Spinal cord (tissue), 10 donors: ENCODE results near the gene CD274. TPM values are rescaled to one million over a fixed set of nuclear protein-coding genes. Genes with fewer than 3 reads are reported as not detected.
"Not testable (repeated sequence)": the region's sequence is repeated elsewhere in the genome, so short reads cannot be mapped to it uniquely, and the experiment has no call there.

Experiments
- DNase-seq, 6 donors: peaks; one replicate each; pipeline versions ENCODE4 v3.0.0 to v3.0.0-alpha.2; 2013 to 2015; ENCODE audit warnings: low spot score in 6 of 6, low read depth in 4 of 6
- H3K27ac ChIP-seq: one replicate; pipeline ENCODE4 v1.5.1; 2013; ENCODE audit warnings: low read depth, low read length, control low read depth
- H3K27me3 ChIP-seq: one replicate; pipeline ENCODE4 v1.6.1; 2013; ENCODE audit warnings: low read length; ENCODE audit not compliant: control insufficient read depth, insufficient read depth
- H3K36me3 ChIP-seq: one replicate; pipeline ENCODE4 v1.6.1; 2013; ENCODE audit warnings: low read length; ENCODE audit not compliant: control insufficient read depth, insufficient read depth
- H3K4me1 ChIP-seq: one replicate; pipeline ENCODE4 v1.6.1; 2013; ENCODE audit warnings: low read length; ENCODE audit not compliant: control insufficient read depth, insufficient read depth
- H3K4me3 ChIP-seq: one replicate; pipeline ENCODE4 v1.5.1; 2013; ENCODE audit warnings: low read depth, low read length, control low read depth
- H3K9me3 ChIP-seq: one replicate; pipeline ENCODE4 v1.6.1; 2013; ENCODE audit warnings: low read length; ENCODE audit not compliant: control insufficient read depth, insufficient read depth
- whole genome bisulfite sequencing: methylation state at CpG from one replicate; pipeline ENCODE4 v1.1.5; 2013; ENCODE audit warnings: missing lambda C conversion rate; ENCODE audit not compliant: insufficient coverage; 5-methylcytosine and 5-hydroxymethylcytosine counted together
- polyA plus RNA-seq, 2 donors: library from polyadenylated mRNA; unstranded; fragments of 120-200 nt; gene quantifications; one replicate each; pipeline ENCODE4 v1.2.1, GENCODE V29; 2013; ENCODE audit not compliant: insufficient read length in 2 of 2
- total RNA-seq, 2 donors: library from RNA; depleted of rRNA in 1 of 2; stranded (reverse); fragments of 120-200 nt in 1 of 2; fragments of >200 nt in 1 of 2; gene quantifications; one replicate each; pipeline versions ENCODE4 v1.2.3 to v1.2.4, GENCODE V29; 2013 to 2014
- donor health status: healthy.

The CD274 gene
- total and polyA plus RNA-seq, 4 donors = 1.4 to 2.8 (median 1.9) TPM

DNA sequence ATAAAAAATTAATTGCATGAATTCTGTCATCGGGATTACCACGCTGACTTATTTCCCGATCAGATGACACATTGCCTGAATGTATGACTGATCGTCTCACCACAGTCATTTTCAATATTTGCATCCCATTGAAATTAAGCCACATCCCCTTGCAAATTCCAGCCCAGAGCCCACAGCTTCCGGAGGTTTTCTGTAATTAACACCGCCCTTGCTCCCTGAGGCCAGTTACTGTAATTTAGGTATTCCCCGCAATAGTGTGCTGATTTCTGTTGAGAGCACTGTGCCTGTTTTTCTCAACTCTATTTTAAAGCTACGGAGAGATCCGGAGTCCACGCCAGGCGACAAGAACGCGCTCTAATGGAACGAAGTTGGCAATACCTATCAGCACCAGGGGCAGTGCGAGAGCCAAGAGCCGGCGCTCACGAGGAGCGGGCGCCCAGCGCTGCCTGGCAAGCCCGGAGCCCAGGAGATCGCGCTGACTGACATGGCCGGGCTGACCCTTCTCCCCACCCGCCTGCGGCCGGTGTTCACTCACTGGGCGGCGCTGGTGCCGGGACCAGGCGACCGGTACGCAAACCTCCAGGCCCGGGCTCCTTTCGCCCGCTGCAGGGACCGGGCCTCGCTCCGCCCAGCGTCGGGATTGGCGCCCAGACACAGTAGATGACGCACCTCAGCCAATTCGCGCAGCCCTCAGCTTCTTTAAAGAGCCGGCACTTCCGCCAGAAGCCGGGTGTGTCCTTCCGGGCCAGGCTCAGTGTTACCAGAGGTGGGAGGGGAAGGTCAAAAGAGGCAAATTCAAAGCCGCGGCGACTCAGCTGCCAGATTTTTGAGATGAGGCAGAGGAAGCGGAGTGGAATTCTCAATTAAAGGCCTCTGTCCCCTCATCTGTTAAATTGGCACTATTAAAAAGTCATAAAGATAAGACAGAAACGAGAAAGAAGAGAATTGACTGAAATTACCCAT lies 12.8 kb upstream of the CD274 start, which contains the start of gene PLGRKT:
Gene PLGRKT (minus strand): TSS at position 672 of the 963 bp plus-strand sequence. CDS start 5,948 bp downstream, outside the sequence.
- no peaks in the 10 kb centered on the region for H3K27me3 ChIP-seq
- peaks cover 23% of the 10 kb centered on the region for H3K36me3 ChIP-seq
- WGBS = 0% methylated on average over 51 of the region's 55 CpGs
- H3K9me3 ChIP-seq = no peaks in the 10 kb centered on the region
- DNase-seq = peak; percentile 88 to 99 (median 91)
- peak within 1 kb of the TSS; percentile 92 for H3K27ac ChIP-seq
- H3K4me3 ChIP-seq = peak within 1 kb of the TSS; percentile 84
- H3K4me1 ChIP-seq = peaks cover 3% of the 10 kb centered on the region

DNA sequence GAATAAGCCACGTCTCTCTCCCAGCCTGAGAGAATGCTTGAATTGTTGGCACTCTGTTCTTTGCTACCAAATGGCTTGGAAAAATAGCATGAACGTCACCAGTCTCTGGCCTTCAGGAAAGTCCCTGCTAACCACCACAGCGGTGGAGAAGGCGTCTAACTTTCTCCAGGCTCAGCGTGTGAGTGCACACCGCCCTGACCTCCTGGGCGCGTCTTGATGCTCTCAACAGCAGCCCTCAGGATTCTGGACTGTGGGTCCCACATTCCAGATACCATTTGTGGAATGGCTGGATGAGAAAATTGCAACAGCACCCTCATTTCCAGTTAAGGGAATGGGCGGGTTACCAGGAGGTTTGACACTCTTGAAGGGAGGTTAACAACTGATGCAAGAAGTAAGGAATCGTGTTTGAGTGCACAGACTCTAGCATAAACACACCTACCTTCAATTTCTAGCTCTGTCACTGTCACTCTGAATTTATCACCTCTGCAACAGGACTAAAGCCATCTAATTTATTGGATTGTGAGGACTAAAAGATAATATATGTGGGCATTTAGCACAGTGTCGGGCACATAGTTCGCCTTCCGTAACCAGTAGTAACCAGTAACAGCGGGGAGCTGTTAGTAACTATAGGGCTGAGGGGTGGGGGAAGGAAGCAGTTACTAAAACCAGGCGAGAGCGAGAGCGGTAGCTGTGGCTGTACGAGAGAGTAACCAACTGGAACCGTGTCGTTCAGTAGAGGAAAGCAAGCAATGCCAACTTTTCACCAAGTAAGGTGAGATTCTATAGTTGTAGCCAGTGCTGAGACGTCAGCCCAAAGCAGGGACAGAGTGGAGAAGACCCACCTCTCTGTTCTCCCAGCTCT lies 11.8 kb upstream of the CD274 start:
- peak overlapping the region; percentile 92 for H3K27ac ChIP-seq
- WGBS = 61% methylated on average over 16 of the region's 21 CpGs
- DNase-seq = no peak

DNA sequence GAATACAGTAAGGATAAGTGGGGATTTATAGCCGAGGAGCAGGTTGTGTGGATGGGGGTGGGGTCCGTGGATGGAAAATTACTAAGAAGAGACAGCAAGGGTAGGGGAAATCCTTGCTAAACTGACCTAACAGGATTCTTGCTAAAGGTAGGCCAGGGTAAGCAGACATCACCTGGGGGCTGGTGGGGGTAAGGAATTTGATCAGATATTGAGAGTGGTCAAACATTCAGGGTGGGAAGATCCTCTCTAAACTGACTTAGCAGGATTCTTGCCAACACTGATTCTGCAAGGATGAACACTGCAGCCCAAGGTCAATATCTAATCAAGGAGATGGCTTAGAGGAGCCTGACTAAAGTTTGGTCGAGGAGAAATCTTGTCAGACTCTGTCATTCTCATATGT lies 9.9 kb upstream of the CD274 start:
- Histone ChIP-seq H3K36me3 (no peaks in the 10 kb centered on the region), H3K9me3 (no peaks in the 10 kb centered on the region), H3K27me3 (no peaks in the 10 kb centered on the region), H3K4me3 (no peak overlapping the region), H3K4me1 (peaks cover 3% of the 10 kb centered on the region), H3K27ac (no peak overlapping the region)
- 93% methylated on average over 2 of the region's 3 CpGs for WGBS
- DNase-seq = no peak

More for the DNA sequence above, 11.8 kb upstream of the CD274 start:
- H3K4me1 ChIP-seq = peaks cover 3% of the 10 kb centered on the region
- peaks cover 13% of the 10 kb centered on the region for H3K36me3 ChIP-seq
- H3K27me3 ChIP-seq = no peaks in the 10 kb centered on the region
- peak overlapping the region; percentile 84 for H3K4me3 ChIP-seq
- no peaks in the 10 kb centered on the region for H3K9me3 ChIP-seq

DNA sequence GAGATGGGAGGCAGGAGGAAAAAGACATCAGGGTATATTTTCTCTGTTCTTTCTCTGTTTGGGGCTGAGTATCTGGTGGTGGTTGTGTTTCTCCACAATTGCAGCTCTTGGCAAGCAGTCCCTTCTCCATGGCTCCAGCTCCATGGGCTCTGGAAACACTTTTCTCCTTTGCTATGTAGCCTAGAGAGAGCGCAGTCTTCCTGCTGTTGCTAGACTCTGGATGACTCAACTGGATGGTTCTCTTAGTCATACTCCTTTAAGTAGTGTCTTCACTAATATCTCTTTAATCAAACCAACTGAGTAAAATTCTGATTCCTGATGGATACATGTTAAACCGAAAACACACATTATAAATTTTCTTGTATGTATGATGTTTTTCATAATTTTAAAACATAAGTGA lies 9.3 kb upstream of the CD274 start:
- WGBS = 100% methylated on average over 1 of the region's 2 CpGs
- H3K27me3 ChIP-seq = no peaks in the 10 kb centered on the region

DNA sequence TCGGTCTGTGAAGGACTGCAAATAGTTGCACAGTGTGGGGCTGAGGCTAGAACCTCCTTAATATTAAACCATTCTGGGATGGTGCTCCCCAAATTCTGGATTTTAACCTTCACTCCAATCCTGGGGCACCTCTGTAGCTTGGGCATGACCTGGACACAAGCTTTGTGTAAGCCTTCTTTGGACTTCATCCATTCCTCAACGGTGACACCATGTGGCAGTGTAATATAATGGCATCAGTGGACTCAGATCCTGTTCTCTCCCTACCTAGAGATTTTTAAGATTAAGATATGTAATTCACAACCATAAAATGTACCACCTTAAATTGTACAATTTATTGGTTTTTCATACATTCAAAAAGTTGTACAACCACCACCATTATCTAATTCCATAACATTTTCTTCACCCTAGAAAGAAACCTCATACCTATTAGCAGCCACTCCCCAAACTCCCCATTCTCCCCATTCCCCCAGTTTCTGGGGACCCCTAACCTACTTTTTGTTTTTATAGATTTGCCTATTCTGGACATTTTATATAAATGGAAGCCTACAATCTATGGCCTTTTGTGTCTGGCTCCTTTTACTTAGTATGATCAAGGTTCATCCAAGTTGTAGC lies 7.8 kb upstream of the CD274 start:
- WGBS = no CpG with 5 or more reads among the region's 2 CpGs

More for the DNA sequence above, 9.3 kb upstream of the CD274 start:
- no peak for DNase-seq
- H3K9me3 ChIP-seq = no peaks in the 10 kb centered on the region
- peaks cover 3% of the 10 kb centered on the region for H3K4me1 ChIP-seq
- H3K36me3 ChIP-seq = no peaks in the 10 kb centered on the region
- H3K27ac ChIP-seq = no peak overlapping the region
- no peak overlapping the region for H3K4me3 ChIP-seq

DNA sequence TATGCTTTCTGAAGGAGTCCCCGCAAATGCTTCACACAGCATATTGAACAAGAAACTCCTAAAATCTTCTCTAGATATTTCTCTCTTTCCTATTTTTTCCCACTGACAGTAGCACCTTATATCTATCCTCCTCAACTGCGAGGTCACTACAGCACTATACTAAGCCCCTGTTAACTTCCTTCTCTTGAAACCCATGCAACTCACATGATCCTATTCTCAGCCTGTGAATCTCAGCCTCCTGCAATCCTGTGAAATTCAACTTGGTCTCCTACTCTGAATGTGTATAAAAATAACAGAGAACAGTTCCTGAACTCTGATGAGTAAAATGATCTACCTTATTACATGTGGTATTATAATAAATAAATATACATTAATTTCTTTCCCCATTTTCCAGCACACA lies 6.5 kb upstream of the CD274 start:
- H3K27me3 ChIP-seq = no peaks in the 10 kb centered on the region
- no peak for DNase-seq
- H3K4me1 ChIP-seq = no peaks in the 10 kb centered on the region
- H3K9me3 ChIP-seq = no peaks in the 10 kb centered on the region
- H3K27ac ChIP-seq = no peak overlapping the region
- 83% methylated on average over 1 of the region's 2 CpGs for WGBS
- no peak overlapping the region for H3K4me3 ChIP-seq
- no peaks in the 10 kb centered on the region for H3K36me3 ChIP-seq

More for the DNA sequence above, 7.8 kb upstream of the CD274 start:
- no peaks in the 10 kb centered on the region for H3K27me3 ChIP-seq
- H3K4me1 ChIP-seq = peaks cover 3% of the 10 kb centered on the region
- peak in 3 of 6 donors; percentile 7 to 66 (median 61) for DNase-seq
- H3K4me3 ChIP-seq = no peak overlapping the region
- no peak overlapping the region for H3K27ac ChIP-seq
- H3K36me3 ChIP-seq = no peaks in the 10 kb centered on the region
- no peaks in the 10 kb centered on the region for H3K9me3 ChIP-seq

DNA sequence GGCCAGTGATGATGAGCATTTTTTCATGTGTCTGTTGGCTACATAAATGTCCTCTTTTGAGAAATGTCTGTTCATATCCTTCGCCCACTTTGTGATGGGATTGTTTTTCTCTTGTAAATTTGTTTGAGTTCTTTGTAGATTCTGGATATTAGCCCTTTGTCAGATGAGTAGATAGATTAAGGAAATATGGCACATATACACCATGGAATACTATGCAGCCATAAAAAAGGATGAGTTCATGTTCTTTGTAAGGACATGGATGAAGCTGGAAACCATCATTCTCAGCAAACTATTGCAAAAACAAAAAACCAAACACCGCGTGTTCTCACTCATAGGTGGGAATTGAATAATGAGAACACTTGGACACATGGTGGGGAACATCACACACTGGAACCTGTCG lies 5.2 kb upstream of the CD274 start:
- DNase-seq, H3K27ac ChIP-seq, H3K4me1 ChIP-seq, H3K9me3 ChIP-seq, H3K36me3 ChIP-seq, H3K27me3 ChIP-seq, H3K4me3 ChIP-seq: not testable (repeated sequence)
- no CpG with 5 or more reads among the region's 4 CpGs for WGBS

DNA sequence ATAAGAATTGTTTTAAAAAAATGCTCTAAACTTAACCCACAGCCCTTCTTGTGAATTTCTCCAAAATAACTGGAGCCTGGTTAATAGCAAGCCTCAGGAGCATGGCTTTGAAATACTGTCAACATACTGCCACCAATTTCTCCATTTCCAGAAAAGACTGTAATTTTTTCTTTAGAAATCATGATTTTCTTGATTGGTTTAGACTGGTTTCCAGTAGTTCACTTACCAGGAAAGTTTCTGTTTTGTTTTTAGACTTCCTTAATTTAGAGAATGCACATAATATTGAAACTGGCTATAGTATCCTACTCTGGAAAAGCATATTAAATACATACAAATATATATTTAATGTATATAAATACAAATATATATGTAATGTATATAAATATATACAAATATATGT lies 4.5 kb upstream of the CD274 start:
- no peak overlapping the region for H3K4me3 ChIP-seq
- no peaks in the 10 kb centered on the region for H3K36me3 ChIP-seq
- no peak for DNase-seq
- H3K4me1 ChIP-seq = no peaks in the 10 kb centered on the region
- H3K27ac ChIP-seq = no peak overlapping the region
- H3K27me3 ChIP-seq = no peaks in the 10 kb centered on the region
- H3K9me3 ChIP-seq = no peaks in the 10 kb centered on the region

DNA sequence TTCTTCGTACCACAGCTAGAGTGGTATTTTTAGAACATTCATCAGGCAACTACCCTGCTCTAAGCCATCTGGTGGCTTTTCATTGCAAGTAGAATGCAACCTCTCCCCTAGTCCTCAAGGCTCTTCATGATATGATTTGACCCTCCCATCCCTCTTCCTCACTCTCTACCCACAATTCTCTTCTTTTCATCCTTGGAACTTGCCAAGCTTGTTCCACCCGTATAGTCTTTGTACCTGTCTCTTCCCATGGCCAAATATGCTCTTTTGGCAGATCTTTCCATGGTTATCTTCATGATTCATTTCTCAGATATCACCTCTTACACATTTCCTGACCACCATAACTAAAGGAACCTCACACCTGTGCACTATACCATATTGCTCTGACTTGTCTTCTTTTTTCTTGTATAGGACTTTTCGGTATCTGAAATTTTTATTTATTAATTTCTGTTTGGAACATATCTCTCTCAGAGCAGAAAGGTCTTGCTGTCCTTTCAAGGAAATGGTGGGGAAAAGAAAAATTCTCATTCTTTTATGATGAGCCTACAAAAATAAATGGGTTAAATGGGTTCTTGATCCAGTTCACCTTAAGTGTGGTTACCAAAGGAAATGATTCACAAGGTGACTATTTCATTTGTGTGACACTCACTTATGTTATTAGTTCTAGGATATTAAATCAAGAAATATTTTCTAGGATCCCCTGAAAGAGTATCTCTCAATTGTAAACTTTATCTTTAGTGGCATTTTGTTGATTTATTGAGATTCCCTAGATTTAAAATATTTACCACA lies 3.7 kb upstream of the CD274 start:
- no peak overlapping the region for H3K27ac ChIP-seq
- no peaks in the 10 kb centered on the region for H3K27me3 ChIP-seq
- no peak overlapping the region for H3K4me3 ChIP-seq
- H3K36me3 ChIP-seq = no peaks in the 10 kb centered on the region
- H3K4me1 ChIP-seq = no peaks in the 10 kb centered on the region
- 77% methylated on average over 2 of the region's 3 CpGs for WGBS
- DNase-seq = no peak
- H3K9me3 ChIP-seq = no peaks in the 10 kb centered on the region
